H54 (cell line): Measurements from ENCODE around the gene ZNF800.
"Not testable (repeated sequence)": the region's sequence is repeated elsewhere in the genome, so short reads cannot be mapped to it uniquely, and the experiment has no call there.

Experiments
- DNase-seq: peaks from one replicate; pipeline ENCODE4 v3.0.0; 2011; ENCODE audit warnings: low spot score, mixed read lengths; ENCODE audit not compliant: insufficient read length
- FAIRE-seq: peaks from 3 replicates; lab custom pipeline; 2011; peaks lifted over from hg19 to GRCh38; lab: Jason Lieb, UNC
- POLR2A ChIP-seq: IDR thresholded peaks from 2 replicates; pipeline ENCODE4 v1.6.1; 2011; ENCODE audit warnings: low read depth, mild to moderate bottlenecking, low read length

Gene ZNF800

DNA sequence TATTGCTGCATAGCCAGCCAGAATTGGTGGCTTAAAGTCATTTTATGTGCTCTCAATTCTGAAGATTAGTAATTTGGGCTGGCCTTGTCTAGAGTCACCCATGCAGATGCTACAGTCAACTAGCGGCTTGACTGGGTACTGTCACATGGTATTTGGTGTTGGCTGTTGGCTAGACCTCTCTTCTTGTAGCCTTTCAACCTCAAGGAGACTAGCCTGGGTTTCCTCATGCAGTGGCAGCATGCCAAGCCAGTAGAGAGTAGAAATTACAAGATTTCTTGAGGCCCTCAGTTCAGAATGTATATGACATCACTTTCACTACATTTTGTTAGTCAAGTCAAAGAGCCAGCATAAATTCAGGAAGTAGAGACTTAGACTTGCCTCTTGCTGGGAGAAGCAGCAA, 3.7 kb upstream of the ZNF800 start:
- no peak for FAIRE-seq
- TF ChIP-seq POLR2A: no peak
- no peak for DNase-seq

DNA sequence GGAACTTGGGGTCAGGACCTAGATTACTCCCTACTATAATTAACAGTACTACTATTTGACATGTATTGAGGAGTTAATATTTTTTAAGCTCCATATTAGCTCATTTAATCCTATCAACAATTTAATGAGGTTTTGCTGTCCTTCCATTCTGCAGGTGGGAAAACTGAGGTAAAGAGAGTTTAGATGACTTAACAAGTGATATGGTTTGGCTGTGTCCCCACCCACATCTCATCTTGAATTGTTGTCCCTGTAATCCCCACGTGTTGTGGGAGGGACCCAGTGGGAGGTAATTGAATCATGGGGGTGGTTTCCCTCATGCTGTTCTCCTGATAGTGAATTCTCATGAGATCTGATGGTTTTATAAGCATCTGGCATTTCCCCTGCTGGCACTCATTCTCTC, 2.6 kb upstream of the ZNF800 start:
- not testable (repeated sequence) for DNase-seq, FAIRE-seq

DNA sequence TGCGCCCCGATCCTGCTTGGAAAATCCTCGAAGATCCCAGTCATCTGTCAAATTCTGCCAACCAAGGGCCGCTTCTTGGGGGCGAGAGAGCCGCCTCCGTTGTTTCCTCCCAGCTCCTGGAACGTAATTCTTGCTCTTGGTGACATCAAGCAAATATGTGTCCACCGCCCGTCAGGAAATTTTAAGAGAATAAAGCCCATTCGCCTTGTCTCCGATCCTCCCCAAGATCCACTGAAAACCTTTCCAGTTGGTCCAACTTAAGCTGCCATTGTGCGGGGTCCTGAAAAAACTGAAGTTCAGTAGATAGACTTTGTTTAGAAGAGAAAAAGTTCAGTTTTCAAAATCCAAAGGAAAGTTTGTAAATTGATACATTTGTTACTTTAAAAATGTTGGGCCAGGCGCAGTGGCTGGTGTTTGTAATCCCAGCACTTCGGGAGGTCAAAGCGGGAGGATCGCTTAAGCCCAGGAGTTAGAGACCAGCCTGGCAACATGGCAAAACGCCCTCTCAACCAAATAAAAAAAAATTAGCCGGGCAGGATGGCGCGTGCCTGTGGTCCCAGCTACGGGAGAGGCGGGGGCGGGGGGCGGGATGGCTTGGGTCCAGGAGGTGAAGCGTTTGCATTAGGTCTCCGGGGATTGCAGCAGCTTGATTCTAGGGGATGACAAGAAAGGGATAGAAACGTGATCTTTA, 1.0 kb upstream of the ZNF800 start:
- DNase-seq (no peak), FAIRE-seq (no peak)

DNA sequence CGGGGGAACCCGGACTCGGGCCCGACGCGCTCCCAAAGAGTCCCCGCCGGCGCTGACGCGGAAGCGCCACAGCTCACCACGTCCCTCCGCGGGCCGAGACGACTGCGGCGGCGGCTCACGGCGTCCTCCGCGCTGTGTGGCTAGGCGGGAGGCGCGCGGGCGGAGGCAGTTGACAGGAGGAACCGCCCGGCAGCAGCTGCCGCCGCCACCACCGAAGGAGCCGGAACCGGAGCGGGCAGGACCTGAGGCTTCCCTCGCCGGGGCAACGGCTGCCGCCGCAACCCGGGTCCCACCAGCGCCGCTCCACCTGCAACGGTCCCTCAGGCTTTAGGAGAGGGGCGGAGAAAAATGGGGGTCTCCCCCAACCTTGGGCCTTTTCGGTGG, 334 bp downstream of the ZNF800 start:
- no peak for TF ChIP-seq POLR2A
- FAIRE-seq (no peak), DNase-seq (peak; percentile 15)

More for the DNA sequence above, 1.0 kb upstream of the ZNF800 start:
- TF ChIP-seq POLR2A: no peak

DNA sequence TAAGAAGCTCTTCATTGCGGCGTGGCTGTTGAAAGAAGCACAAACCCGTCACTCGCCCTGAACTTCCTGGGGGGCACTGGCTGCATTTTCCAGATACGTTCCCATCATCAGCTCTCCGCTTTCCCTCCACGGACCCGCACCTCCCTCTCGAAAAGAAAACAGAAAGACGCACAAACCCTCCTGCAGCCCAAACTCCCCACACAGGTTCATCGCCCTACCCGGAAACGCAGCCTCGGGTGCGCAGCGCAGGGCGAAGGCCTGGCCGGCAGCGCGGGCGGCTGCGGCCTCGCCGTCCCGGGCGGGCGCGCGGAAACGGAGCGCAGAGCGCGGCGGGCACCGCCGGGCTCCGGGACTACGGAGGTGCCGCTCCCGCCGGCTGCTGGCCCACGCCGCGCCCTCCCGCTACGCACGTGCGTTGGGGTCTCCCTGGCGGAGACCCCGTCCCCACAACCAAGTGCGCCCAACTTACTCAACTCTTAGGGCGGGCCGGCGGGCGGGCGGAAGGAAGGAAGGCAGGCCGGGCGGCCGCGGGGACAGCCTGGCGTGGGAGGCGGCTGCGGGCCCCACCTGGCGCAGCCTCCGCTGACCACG, 822 bp downstream of the ZNF800 start:
- no peak for TF ChIP-seq POLR2A
- FAIRE-seq (no peak), DNase-seq (peak; percentile 7)

DNA sequence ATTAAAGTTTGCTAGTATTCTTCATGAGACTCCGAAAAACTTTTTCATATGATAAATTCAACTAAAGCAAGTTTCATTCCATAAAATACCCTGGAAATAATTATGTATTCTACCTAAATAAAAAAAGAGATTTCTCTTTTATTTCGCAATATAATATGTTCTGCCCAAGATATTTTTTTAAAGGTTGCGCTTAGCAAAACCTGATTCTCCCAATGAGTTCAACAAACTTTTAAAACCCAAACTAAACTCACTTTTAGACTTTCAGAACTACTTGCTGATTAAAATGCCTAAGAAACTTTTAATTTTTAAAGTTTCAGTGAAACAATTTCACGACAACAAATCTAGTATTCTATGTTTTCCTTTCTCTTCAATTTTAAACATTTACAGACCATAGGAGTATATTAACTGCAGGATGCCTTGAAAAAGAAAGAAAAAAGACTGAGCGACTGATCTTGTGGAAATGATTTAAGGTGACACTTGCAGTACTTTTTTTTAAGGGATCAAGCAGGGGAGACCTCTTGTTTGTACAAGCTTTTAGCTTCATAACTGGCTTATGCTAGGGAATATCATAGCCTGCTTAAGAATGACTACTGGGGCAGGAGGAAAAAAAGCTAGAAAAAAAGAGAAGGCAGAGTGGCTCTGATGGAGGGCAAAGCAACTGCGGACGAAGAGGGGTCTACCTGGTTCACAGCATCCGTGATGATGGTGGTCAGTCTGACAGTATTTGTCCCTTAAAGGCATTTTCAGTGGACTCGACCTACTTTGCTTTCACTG, 1.5 kb downstream of the ZNF800 start:
- TF ChIP-seq POLR2A: no peak
- DNase-seq (no peak), FAIRE-seq (no peak)

DNA sequence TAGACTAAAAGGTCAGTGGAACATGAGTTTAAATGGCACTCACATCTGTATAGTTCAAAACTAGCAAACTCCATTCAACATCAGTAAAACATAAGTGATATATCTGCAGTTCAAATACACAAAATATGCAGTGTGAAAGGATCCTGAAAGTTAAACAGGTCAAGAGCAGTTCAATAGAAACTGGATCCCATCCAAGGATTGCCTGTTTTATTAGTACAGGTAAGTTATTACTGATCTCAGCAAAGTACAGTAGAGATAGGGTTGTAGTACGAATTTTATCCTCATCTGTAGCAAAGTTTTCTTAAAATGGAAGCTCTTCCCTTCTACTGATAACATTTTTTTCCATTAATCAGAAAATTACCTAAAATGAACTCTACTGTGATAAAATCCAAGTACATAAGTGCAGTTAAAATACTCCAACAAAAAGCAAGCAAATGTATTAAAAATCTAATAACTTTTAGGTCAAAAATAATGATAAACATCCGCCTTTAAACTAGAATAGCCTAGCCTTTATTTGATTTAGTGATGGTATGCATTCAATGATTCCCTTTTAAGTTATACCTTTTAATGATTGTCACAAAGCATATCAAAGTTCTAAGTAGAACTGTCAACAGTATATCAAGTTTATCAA, 2.2 kb downstream of the ZNF800 start:
- TF ChIP-seq POLR2A: no peak
- FAIRE-seq (no peak), DNase-seq (no peak)

DNA sequence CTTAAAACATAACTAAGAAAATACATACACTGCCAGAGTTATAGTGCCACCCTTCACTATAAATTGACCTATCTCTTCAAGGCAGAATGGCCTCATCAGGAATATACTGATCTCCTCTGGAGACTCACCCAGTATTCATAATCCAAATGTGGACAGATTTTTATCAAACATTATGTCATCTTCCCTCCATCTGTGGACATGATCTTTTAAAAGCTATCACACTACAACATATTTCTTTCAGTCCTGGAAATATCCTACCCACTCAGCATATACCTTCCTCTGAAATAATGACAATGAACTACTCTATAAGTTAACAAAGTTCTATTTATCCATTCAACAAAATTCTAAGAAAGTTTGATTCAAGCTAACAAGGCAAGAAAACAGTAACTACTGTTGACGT, 3.2 kb downstream of the ZNF800 start:
- TF ChIP-seq POLR2A: no peak
- FAIRE-seq: peak; percentile 23
- DNase-seq: no peak

DNA sequence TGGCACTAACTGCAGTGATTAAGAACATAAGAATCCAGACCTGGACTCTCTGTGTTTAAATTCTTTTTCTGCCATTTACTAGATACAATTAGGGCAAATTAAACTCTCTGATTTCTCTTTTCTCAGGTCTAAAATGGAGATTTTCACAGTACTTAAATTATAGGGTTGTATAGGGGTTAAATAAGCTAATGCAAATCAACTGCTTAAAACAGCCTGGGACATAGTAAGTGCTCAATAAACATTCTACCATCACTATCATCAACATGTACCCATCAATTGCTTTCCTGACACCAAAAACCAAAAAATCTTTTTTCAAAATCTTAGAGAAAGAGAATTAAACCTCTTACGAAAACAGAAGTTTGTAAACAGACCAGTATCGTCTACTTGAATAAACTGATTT, 4.5 kb downstream of the ZNF800 start:
- DNase-seq (no peak), FAIRE-seq (no peak)
- TF ChIP-seq POLR2A: no peak

DNA sequence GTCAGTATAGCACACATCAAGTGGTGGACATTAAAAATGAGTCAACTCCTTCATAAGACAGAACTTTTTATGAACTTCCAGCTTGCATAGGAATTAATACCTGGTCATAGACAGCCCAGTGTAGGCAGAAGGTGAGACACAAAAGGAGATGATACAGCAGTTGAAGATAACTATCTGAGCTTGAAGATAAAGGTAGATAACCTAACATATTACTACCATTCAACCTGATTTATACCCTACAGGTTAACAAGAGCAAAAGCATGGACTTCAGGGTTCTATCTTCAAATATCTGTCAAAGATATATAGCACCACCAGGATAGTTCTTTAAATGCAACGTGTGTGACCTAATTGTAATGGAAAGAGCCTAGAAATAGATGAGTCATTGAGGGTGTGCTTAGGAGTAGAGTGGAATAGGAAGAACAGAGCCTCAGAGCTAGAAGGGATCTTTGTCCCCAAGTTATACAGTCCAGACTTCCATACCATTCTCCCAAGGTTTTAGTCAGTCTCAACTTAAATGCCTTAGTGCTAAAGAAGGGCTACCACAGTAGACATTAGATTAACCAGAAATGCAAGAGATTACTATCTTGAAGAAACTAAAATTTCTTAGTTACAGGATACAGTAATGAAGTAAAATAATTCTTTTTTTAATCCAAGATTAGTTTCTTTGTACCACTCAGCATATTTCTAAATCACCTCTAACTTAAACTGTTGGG, 9.2 kb downstream of the ZNF800 start:
- DNase-seq (no peak), FAIRE-seq (peak; percentile 96)
- TF ChIP-seq POLR2A: no peak

DNA sequence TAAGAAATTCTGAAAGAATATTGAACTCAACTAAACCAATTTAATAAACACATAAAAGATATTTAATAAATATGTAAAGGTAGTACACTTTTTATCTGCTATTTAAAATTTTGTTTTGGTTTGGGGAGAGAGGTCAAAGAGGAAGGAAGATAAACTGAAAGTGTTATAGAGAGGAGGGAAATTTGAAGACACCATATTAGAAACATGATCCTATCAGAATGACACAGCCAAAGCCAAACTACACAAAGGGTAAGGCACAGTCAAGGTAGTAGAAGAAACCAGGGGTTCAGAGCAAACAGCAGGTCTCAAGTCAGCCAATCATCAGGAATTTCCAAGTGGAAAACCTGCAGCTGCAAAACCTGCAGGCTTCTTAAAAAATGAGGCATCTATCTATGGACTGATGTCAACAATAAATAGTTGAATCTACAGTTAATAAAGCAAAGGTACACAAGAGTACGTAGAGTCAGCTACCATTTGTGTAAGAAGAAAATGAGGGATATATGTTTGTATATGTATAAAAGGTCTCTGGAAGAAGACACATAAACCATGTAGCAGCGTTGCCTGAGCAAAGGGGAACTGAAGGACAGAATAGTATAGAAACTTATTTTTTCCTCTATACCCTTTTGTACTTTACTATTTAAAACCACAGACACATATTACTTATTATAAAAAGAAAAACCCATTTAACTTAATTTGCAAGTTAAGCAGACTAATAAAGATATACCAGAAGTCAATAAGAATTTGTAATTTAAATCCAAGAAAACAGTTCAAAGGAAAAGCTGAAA, 10.0 kb downstream of the ZNF800 start:
- no peak for TF ChIP-seq POLR2A
- FAIRE-seq (no peak), DNase-seq (no peak)

DNA sequence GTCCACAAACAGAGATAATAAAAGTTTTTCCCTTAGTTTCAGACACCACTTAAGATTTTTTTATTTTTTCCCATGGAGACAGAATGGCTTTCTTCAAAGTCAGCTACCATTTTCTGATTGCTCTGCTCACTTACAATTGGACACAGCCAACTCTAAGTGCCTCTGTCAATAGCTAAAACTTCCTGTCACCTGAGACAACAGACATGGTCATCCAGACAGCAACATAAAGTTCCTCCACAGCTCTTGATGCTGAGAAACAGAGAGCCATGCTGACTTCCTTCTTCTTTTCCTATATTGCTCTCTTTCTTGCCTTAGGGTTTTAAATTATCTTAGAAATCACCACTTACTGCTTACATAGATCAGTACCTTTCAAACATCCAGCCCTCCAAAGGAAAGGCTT, 12.0 kb downstream of the ZNF800 start:
- TF ChIP-seq POLR2A: no peak
- FAIRE-seq: peak; percentile 11
- no peak for DNase-seq

DNA sequence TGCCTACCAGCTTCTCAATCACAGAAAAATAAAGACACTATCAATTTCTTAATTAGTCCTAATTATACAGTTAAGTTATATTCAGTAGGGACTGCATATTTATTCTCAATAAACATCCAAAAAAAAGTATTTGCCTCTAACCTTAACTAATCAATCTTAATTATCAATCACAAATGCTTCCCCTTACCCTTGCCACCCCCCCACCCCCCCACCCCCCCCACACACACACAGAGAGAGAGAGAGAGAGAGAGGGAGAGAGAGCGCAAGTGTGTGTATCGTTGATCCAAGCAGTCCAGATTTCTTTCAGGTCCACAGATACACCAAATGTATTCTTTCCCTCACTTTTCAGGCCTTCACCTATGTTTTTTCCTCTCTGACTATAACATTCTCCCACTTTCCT, 12.9 kb downstream of the ZNF800 start:
- DNase-seq (no peak), FAIRE-seq (no peak)
- no peak for TF ChIP-seq POLR2A
